Urinary bladder (tissue), 4 donors: ENCODE measurements around the gene CDS2. TPM values are rescaled to one million over a fixed set of nuclear protein-coding genes. Genes with fewer than 3 reads are reported as not detected.

Source experiments
- DNase-seq: peaks from one replicate; pipeline ENCODE4 v3.0.0-alpha.2; 2015; ENCODE audit errors: extremely low spot score
- H3K27ac ChIP-seq: one replicate; pipeline ENCODE4 v1.5.1; 2013; ENCODE audit warnings: low read depth, mild to moderate bottlenecking, moderate library complexity
- H3K36me3 ChIP-seq: one replicate; pipeline ENCODE4 v1.6.1; 2013; ENCODE audit warnings: mild to moderate bottlenecking, moderate library complexity; ENCODE audit not compliant: insufficient read depth
- H3K4me1 ChIP-seq: one replicate; pipeline ENCODE4 v1.6.1; 2013; ENCODE audit warnings: mild to moderate bottlenecking, moderate library complexity; ENCODE audit not compliant: insufficient read depth
- H3K4me3 ChIP-seq: one replicate; pipeline ENCODE4 v1.5.1; 2013; ENCODE audit warnings: low read depth, low read length
- WGBS: extraction: QIAGEN DNeasy Blood & Tissue Kit; methylation state at CpG from one replicate; pipeline ENCODE4 v1.1.7; 2013; 5-methylcytosine and 5-hydroxymethylcytosine counted together
- polyA plus RNA-seq: library from polyadenylated mRNA; stranded (reverse); fragments of 200-250 nt; gene quantifications from one replicate; pipeline ENCODE4 v1.2.3, GENCODE V29; 2013
- total RNA-seq: library from RNA; depleted of rRNA; stranded (reverse); fragments of >200 nt; gene quantifications from one replicate; pipeline ENCODE4 v1.2.3, GENCODE V29; 2014
- donor health status: healthy with polysubstance abuse.
- donor health status: healthy.

Gene CDS2
- total and polyA plus RNA-seq, 2 donors: 22.1 to 36.9 TPM

- Histone ChIP-seq H3K36me3 (no peaks in the 10 kb centered on the region), H3K4me1 (no peaks in the 10 kb centered on the region), H3K4me3 (no peak overlapping the region), H3K27ac (no peak overlapping the region)
- 46% methylated on average over 14 of the region's 14 CpGs for WGBS
- DNase-seq: no peak
These were observed 44.4 kb downstream of the CDS2 start for GRCh38 chr20:5171064-5171789.

GRCh38 chr20:5171790-5172164 lies 45.0 kb downstream of the CDS2 start:
- 39% methylated on average over 4 of the region's 4 CpGs for WGBS

GRCh38 chr20:5172167-5172601 lies 45.4 kb downstream of the CDS2 start:
- no peak overlapping the region for H3K27ac ChIP-seq
- H3K36me3 ChIP-seq: no peaks in the 10 kb centered on the region
- H3K4me1 ChIP-seq: no peaks in the 10 kb centered on the region
- H3K4me3 ChIP-seq: no peak overlapping the region
- WGBS: 68% methylated on average over 8 of the region's 8 CpGs
- DNase-seq: no peak

More at GRCh38 chr20:5171790-5172164, 45.0 kb downstream of the CDS2 start:
- H3K36me3 ChIP-seq: no peaks in the 10 kb centered on the region
- no peak overlapping the region for H3K27ac ChIP-seq
- no peak for DNase-seq
- H3K4me3 ChIP-seq: no peak overlapping the region
- H3K4me1 ChIP-seq: no peaks in the 10 kb centered on the region

GRCh38 chr20:5172903-5173463 lies 46.2 kb downstream of the CDS2 start:
- H3K4me3 ChIP-seq: no peak overlapping the region
- no peak for DNase-seq
- WGBS: 90% methylated on average over 8 of the region's 8 CpGs
- H3K27ac ChIP-seq: no peak overlapping the region
- no peaks in the 10 kb centered on the region for H3K36me3 ChIP-seq
- no peaks in the 10 kb centered on the region for H3K4me1 ChIP-seq

GRCh38 chr20:5173751-5174150 lies 46.9 kb downstream of the CDS2 start:
- no peak for DNase-seq
- no peaks in the 10 kb centered on the region for H3K4me1 ChIP-seq
- WGBS: 76% methylated on average over 4 of the region's 4 CpGs
- H3K27ac ChIP-seq: no peak overlapping the region
- H3K36me3 ChIP-seq: no peaks in the 10 kb centered on the region
- H3K4me3 ChIP-seq: no peak overlapping the region

- Histone ChIP-seq H3K36me3 (no peaks in the 10 kb centered on the region), H3K4me3 (no peak overlapping the region), H3K4me1 (no peaks in the 10 kb centered on the region), H3K27ac (no peak overlapping the region)
- DNase-seq: no peak
- WGBS: 79% methylated on average over 6 of the region's 6 CpGs
These were observed 50.3 kb downstream of the CDS2 start for GRCh38 chr20:5177071-5177470.

- Histone ChIP-seq H3K27ac (no peak overlapping the region), H3K4me3 (no peak overlapping the region), H3K36me3 (no peaks in the 10 kb centered on the region), H3K4me1 (no peaks in the 10 kb centered on the region)
- WGBS: 91% methylated on average over 3 of the region's 3 CpGs
- DNase-seq: no peak
These were observed 51.2 kb downstream of the CDS2 start for GRCh38 chr20:5178046-5178445.

- no peaks in the 10 kb centered on the region for H3K36me3 ChIP-seq
- no peaks in the 10 kb centered on the region for H3K4me1 ChIP-seq
- 54% methylated on average over 1 of the region's 1 CpG for WGBS
- H3K27ac ChIP-seq: no peak overlapping the region
- DNase-seq: no peak
- no peak overlapping the region for H3K4me3 ChIP-seq
These were observed 53.6 kb downstream of the CDS2 start for GRCh38 chr20:5180421-5180820.

- no peak overlapping the region for H3K4me3 ChIP-seq
- no peaks in the 10 kb centered on the region for H3K36me3 ChIP-seq
- H3K4me1 ChIP-seq: no peaks in the 10 kb centered on the region
- DNase-seq: no peak
- no peak overlapping the region for H3K27ac ChIP-seq
- 83% methylated on average over 3 of the region's 3 CpGs for WGBS
These were observed 54.1 kb downstream of the CDS2 start for GRCh38 chr20:5180933-5181332.

- H3K4me1 ChIP-seq: no peaks in the 10 kb centered on the region
- DNase-seq: no peak
- no peak overlapping the region for H3K4me3 ChIP-seq
- no peaks in the 10 kb centered on the region for H3K36me3 ChIP-seq
- no peak overlapping the region for H3K27ac ChIP-seq
- WGBS: 92% methylated on average over 2 of the region's 2 CpGs
These were observed 54.7 kb downstream of the CDS2 start for GRCh38 chr20:5181492-5181891.

- Histone ChIP-seq H3K4me1 (no peaks in the 10 kb centered on the region), H3K27ac (no peak overlapping the region), H3K36me3 (no peaks in the 10 kb centered on the region), H3K4me3 (no peak overlapping the region)
- DNase-seq: no peak
These were observed 55.1 kb downstream of the CDS2 start for GRCh38 chr20:5181958-5182357.

GRCh38 chr20:5182615-5183254 lies 55.9 kb downstream of the CDS2 start:
- no peak for DNase-seq
- 63% methylated on average over 2 of the region's 2 CpGs for WGBS
- H3K4me1 ChIP-seq: no peaks in the 10 kb centered on the region
- no peak overlapping the region for H3K27ac ChIP-seq
- no peaks in the 10 kb centered on the region for H3K36me3 ChIP-seq
- H3K4me3 ChIP-seq: no peak overlapping the region

GRCh38 chr20:5183731-5184474 lies 57.1 kb downstream of the CDS2 start:
- H3K4me1 ChIP-seq: no peaks in the 10 kb centered on the region
- H3K36me3 ChIP-seq: no peaks in the 10 kb centered on the region
- H3K27ac ChIP-seq: no peak overlapping the region
- WGBS: 91% methylated on average over 13 of the region's 13 CpGs
- DNase-seq: no peak
- H3K4me3 ChIP-seq: no peak overlapping the region

- WGBS: 92% methylated on average over 1 of the region's 1 CpG
These were observed 57.9 kb downstream of the CDS2 start for GRCh38 chr20:5184684-5185083.

More at GRCh38 chr20:5184684-5185083, 57.9 kb downstream of the CDS2 start:
- H3K27ac ChIP-seq: no peak overlapping the region
- no peaks in the 10 kb centered on the region for H3K36me3 ChIP-seq
- DNase-seq: no peak
- no peaks in the 10 kb centered on the region for H3K4me1 ChIP-seq
- no peak overlapping the region for H3K4me3 ChIP-seq
